Esophagus muscularis mucosa (tissue), 4 donors: Measurements from ENCODE around the gene APP.

Experiments
- CTCF ChIP-seq, 3 experiments: fragments of 200-600 bp in 2 of 3; fragments of 450-650 bp in 1 of 3; sonication (generic) in 2 of 3; IDR thresholded peaks; one replicate each; pipeline ENCODE4 v1.5.1; 2017 to 2019; ENCODE audit warnings: antibody characterized with exemption in 3 of 3, mild to moderate bottlenecking in 2 of 3, moderate library complexity in 1 of 3
- EP300 ChIP-seq: sonication (generic); formaldehyde crosslinking; IDR thresholded peaks from one replicate; pipeline ENCODE4 v1.6.1; 2017; ENCODE audit warnings: antibody characterized with exemption
- POLR2A ChIP-seq: fragments of 450-650 bp; IDR thresholded peaks from one replicate; pipeline ENCODE4 v1.6.1; 2017; ENCODE audit warnings: antibody characterized with exemption, moderate library complexity, mild to moderate bottlenecking, low read depth
- POLR2AphosphoS5 ChIP-seq, 2 donors: sonication (generic); formaldehyde crosslinking; IDR thresholded peaks; one replicate each; pipeline ENCODE4 v1.6.1; 2017; ENCODE audit warnings: antibody characterized with exemption in 2 of 2

- TF ChIP-seq POLR2A (no peak), CTCF (IDR thresholded peaks at IDR 0.05) (no peak), EP300 (no peak), POLR2AphosphoS5 (IDR thresholded peaks at IDR 0.05) (no peak)
Observed at GRCh38 chr21:26067836-26068594, 102.6 kb downstream of the APP start.
